Measurements from ENCODE around the gene CMTM1.

Gene CMTM1

DNA sequence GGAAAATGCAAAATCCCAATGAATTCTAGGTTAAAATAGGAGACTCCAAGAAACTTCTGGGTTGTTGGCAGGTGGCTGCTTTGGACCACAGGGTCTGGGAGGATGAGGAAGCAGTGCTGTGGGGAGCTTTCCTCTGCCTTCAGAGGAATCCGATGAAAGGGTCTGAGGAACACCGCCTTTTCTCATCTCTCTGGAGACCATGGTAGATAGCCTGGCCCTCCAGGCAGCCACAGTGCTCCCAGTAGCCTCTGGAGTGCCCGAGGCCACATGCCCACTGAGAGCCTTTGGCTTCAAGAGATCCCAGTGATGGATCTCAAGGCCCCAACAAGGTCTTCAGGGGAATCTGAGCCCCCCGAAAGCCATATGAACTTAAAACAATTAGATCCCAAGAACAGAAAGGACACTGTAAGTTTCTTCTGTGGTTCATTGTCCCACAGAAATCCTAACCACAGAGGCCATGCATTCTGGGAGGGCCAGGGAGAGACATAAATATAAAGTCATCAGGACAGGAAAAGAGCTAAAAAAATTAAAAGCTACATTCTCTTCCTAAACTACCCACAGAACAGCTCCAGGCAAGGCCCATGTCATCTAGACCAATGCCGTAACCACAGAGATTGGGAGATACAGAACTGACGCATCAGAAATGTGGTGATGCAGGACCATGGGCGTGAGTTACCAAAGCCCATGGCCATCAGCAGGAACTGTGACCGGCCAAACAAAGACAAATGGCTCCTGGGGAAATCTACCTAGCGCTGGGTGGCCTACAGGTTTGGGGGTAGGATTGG, 40.7 kb upstream of the CMTM1 start:
- no peak for TF ChIP-seq CTCF (IDR thresholded peaks at IDR 0.05; ENCODE audit: borderline replicate concordance, insufficient read depth, low read depth, low read length)
- no peak overlapping the region for H3K4me3 ChIP-seq (ENCODE audit: low read depth, low read length)

DNA sequence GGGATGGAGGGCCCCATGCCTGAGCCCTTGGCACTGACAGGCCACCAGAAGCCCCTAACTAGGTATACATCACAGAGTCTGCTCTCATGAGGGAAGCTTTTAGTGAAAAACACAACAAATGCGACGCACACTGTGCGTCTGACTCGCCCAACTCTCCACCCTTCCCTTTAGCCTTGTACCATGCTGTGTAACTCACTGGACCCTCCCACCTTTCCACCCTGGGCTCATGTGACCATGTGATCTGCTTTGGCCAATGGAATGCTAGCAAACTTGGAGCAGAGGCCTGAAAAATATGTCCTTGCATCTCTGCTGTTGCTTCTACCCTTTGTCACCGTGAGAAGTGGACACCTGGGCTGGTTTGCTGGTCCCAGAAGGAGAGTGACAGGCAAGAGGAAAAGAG, 37.9 kb upstream of the CMTM1 start:
- no peak for TF ChIP-seq CTCF (IDR thresholded peaks at IDR 0.05; ENCODE audit: borderline replicate concordance, insufficient read depth, low read depth, low read length)
- H3K4me3 ChIP-seq (ENCODE audit: low read depth, low read length): no peak overlapping the region

DNA sequence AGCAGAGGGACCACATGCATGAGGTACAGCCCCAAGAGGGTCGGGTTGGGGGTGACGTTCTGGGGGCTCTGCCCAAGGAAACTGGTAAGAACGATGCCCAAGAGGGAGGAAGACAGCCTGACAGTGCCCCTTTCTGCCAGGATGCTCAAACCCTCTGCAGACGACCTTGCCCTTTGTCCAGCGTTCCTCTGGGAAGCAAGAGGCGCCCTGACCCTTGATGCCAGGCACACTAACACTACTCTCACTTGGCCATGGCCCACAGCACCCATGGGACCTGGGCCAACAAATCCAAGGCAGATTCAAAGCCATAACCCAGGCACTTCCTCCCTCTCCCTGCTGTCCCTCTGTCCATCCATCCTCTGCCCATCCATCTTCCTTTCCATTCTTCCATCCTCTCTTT, 36.8 kb upstream of the CMTM1 start:
- no peak for TF ChIP-seq CTCF (IDR thresholded peaks at IDR 0.05; ENCODE audit: borderline replicate concordance, insufficient read depth, low read depth, low read length)
- no peak overlapping the region for H3K4me3 ChIP-seq (ENCODE audit: low read depth, low read length)

DNA sequence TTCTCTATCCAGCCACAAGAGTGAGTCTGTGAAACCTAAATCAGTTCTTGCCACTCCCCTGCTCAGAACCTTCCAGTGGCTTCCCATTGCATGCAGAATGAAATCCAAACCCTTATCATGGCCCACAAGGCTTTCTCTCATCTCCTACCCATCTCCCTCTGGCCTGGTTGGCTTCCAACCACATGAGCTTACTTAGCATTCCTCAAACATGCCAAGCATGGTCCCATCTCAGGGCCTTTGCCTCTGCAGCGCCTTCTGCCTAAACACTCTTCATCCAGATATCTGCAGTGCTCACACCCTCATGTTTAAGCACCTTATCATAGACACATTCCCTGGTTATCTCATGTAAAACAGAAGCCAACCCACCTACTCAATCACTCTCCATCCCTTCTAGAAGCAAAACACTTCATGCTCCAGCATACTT, 31.9 kb upstream of the CMTM1 start:
- no peak for TF ChIP-seq CTCF (IDR thresholded peaks at IDR 0.05; ENCODE audit: borderline replicate concordance, insufficient read depth, low read depth, low read length)
- H3K4me3 ChIP-seq (ENCODE audit: low read depth, low read length): no peak overlapping the region

DNA sequence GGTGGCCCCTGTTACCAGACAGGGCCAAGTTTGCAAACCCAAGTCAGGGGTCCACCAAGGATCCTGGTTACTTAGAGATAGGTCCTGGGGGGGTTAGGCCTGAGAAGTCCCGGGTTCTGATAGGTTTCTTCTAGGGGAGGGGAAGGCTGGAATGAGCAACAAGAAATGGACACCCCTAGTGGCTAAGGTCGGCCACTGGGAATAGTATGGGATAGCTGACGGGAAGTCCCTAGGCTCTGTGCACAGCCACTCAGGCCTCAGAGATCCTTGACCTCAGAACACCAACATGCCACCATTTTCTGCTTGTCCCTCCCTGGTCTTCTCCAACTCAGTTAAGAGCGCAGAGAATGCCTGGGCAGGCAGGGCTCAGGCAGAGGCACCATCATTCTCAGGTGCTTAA, 29.7 kb upstream of the CMTM1 start:
- no peak for TF ChIP-seq CTCF (IDR thresholded peaks at IDR 0.05; ENCODE audit: borderline replicate concordance, insufficient read depth, low read depth, low read length)
- no peak overlapping the region for H3K4me3 ChIP-seq (ENCODE audit: low read depth, low read length)

- no peak overlapping the region for H3K4me3 ChIP-seq (ENCODE audit: low read depth, low read length)
- no peak for TF ChIP-seq CTCF (IDR thresholded peaks at IDR 0.05; ENCODE audit: borderline replicate concordance, insufficient read depth, low read depth, low read length)
Observed at GRCh38 chr16:66537236-66537635, 29.0 kb upstream of the CMTM1 start.

DNA sequence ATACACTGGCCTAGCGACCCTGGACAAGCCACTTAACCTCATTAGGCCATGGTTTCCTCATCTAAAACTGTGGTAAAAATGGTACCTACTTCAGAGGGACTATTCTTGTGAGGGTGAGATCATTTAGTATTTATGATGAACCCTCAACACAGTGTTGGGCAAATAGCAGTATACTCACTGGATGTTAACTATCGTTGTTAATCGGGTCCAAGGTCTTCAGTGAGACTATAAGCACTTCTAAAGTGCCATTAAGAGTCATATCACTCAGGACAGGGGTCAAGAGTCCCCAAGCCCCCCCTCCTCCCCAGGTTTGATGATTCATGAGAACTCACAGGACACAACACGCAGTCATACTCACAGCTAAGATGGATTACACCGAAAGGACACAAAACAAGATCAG, 27.3 kb upstream of the CMTM1 start:
- TF ChIP-seq CTCF (IDR thresholded peaks at IDR 0.05; ENCODE audit: borderline replicate concordance, insufficient read depth, low read depth, low read length): no peak
- no peak overlapping the region for H3K4me3 ChIP-seq (ENCODE audit: low read depth, low read length)

All from GM12875 (cell line).